Esophagus squamous epithelium (tissue), 5 donors: ENCODE data around the gene ADK. TPM values are rescaled to one million over a fixed set of nuclear protein-coding genes. Genes with fewer than 3 reads are reported as not detected.

Source experiments
- DNase-seq: peaks from one replicate; lab custom pipeline; 2025; lab: John Stamatoyannopoulos, UW
- H3K27ac ChIP-seq, 4 donors: fragments of 200-600 bp; sonication (generic); one replicate each; pipeline ENCODE4 v1.5.1; 2016 to 2019; ENCODE audit warnings: mild to moderate bottlenecking in 1 of 4
- H3K27me3 ChIP-seq, 4 donors: fragments of 200-600 bp; sonication (generic); 1 replicate in 3 of 4; 2 replicates in 1 of 4; pipeline versions ENCODE4 v1.5.1 to v1.6.0; 2017 to 2021; ENCODE audit warnings: antibody characterized with exemption in 1 of 4
- H3K36me3 ChIP-seq, 3 donors: fragments of 200-600 bp; sonication (generic); one replicate each; pipeline ENCODE4 v1.5.1; 2016 to 2019
- H3K4me1 ChIP-seq, 3 donors: fragments of 200-600 bp; sonication (generic); one replicate each; pipeline ENCODE4 v1.5.1; 2017 to 2019
- H3K4me3 ChIP-seq, 4 donors: fragments of 200-600 bp; sonication (generic); 1 replicate in 3 of 4; 2 replicates in 1 of 4; pipeline ENCODE4 v1.5.1; 2016 to 2019; ENCODE audit warnings: mild to moderate bottlenecking in 2 of 4, moderate library complexity in 1 of 4
- H3K9me3 ChIP-seq, 3 donors: fragments of 200-600 bp; sonication (generic); one replicate each; pipeline ENCODE4 v1.5.1; 2016 to 2019
- POLR2A ChIP-seq, 4 donors: fragments of 450-650 bp; IDR thresholded peaks; one replicate each; pipeline ENCODE4 v1.6.1; 2017; ENCODE audit warnings: antibody characterized with exemption in 4 of 4, mild to moderate bottlenecking in 4 of 4, moderate library complexity in 3 of 4
- WGBS, 2 donors: methylation state at CpG; one replicate each; pipeline ENCODE4 v1.1.5; 2018; 5-methylcytosine and 5-hydroxymethylcytosine counted together
- intact Hi-C: fragments of 100-400 bp; cut with DNase I; formaldehyde crosslinking; loops from one replicate; pipeline ENCODE4 v1.15.0; 2022
- total RNA-seq, 4 donors: library from RNA; depleted of rRNA; stranded (reverse); fragments of >200 nt; gene quantifications; one replicate each; pipeline ENCODE4 v1.1.0, GENCODE V29; 2016
- TF ChIP-seq, protein P1 (sequence below), 6 experiments: fragments of 450-650 bp in 4 of 6; fragments of 200-600 bp in 2 of 6; sonication (generic) in 2 of 6; IDR thresholded peaks; one replicate each; pipeline ENCODE4 v1.5.1; 2016 to 2019; ENCODE audit warnings: antibody characterized with exemption in 6 of 6, mild to moderate bottlenecking in 4 of 6, moderate library complexity in 4 of 6
- donor health status: DM: yes; HTN: yes; CAD: no.

The ADK gene
- total RNA-seq, 4 donors from 2014 or later = 43.3 to 78.4 (median 68.4) TPM

DNA sequence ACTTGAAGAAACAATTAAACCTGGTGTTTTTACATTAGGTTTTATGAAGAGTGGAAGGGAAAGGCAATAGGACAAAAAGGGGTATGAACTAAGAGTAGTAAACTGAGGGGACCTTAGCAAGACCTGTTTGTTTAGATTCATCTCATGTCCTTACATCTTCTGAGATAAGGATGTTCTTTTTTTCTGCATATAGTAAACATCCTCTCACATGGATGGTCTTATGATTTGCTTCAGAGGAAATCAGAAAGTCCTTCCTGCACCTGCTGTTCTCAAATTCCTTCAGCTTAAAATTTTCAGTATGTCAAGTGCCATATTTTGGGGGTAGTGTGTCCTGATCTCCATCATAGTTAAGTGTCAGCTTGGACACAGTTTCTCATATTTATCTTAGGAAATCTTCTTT, 232.6 kb downstream of the ADK start:
- Histone ChIP-seq H3K27me3 (no peaks in the 10 kb centered on the region), H3K4me1 (peaks cover 0 to 6% (median 0%) of the 10 kb centered on the region in 3 donors), H3K27ac (no peak overlapping the region), H3K36me3 (peaks cover 0 to 5% (median 0%) of the 10 kb centered on the region in 3 donors), H3K4me3 (no peak overlapping the region), H3K9me3 (no peaks in the 10 kb centered on the region)
- no peak for DNase-seq
- intact Hi-C loops = no loop called here
- TF ChIP-seq POLR2A (IDR thresholded peaks at IDR 0.05) = no peak
- TF ChIP-seq, protein P1, sequence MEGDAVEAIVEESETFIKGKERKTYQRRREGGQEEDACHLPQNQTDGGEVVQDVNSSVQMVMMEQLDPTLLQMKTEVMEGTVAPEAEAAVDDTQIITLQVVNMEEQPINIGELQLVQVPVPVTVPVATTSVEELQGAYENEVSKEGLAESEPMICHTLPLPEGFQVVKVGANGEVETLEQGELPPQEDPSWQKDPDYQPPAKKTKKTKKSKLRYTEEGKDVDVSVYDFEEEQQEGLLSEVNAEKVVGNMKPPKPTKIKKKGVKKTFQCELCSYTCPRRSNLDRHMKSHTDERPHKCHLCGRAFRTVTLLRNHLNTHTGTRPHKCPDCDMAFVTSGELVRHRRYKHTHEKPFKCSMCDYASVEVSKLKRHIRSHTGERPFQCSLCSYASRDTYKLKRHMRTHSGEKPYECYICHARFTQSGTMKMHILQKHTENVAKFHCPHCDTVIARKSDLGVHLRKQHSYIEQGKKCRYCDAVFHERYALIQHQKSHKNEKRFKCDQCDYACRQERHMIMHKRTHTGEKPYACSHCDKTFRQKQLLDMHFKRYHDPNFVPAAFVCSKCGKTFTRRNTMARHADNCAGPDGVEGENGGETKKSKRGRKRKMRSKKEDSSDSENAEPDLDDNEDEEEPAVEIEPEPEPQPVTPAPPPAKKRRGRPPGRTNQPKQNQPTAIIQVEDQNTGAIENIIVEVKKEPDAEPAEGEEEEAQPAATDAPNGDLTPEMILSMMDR (IDR thresholded peaks at IDR 0.05) = no peak

DNA sequence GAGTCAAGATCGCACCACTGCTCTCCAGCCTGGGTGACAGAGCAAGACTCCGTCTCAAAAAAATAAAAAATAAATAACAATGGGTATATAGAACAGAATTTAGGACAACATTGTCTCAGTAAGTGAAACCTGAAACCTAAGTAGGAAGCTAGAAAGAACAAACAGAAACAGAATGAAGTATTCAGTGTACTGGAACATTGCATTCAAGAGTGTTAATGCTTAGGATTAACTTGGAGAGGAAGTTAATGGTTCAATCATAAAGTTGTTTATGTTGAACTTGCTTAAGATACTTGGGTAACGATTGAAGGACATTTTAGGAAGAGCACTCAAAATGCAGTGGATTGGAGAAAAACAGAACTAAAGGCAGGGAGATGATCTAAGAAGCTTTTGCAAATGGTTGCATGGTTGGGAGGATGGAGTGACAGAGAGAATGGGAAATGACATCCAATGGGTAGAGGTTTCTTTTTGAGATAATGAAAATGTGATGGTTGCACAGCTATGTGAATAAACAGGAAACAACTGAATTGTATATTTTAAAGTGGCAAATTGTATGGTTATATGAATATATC, 233.7 kb downstream of the ADK start:
- Histone ChIP-seq H3K27ac (peak overlapping the region in 2 of 4 donors; percentile 5 to 42), H3K4me3 (no peak overlapping the region), H3K4me1 (peaks cover 0 to 6% (median 0%) of the 10 kb centered on the region in 3 donors), H3K27me3 (no peaks in the 10 kb centered on the region), H3K9me3 (no peaks in the 10 kb centered on the region), H3K36me3 (peaks cover 0 to 5% (median 0%) of the 10 kb centered on the region in 3 donors)
- TF ChIP-seq, protein P1 (IDR thresholded peaks at IDR 0.05) = no peak
- TF ChIP-seq POLR2A (IDR thresholded peaks at IDR 0.05) = no peak
- DNase-seq = no peak
- intact Hi-C loops = no loop called here
- WGBS, 2 donors = 69 to 71% methylated on average over 3 of the region's 3 CpGs

DNA sequence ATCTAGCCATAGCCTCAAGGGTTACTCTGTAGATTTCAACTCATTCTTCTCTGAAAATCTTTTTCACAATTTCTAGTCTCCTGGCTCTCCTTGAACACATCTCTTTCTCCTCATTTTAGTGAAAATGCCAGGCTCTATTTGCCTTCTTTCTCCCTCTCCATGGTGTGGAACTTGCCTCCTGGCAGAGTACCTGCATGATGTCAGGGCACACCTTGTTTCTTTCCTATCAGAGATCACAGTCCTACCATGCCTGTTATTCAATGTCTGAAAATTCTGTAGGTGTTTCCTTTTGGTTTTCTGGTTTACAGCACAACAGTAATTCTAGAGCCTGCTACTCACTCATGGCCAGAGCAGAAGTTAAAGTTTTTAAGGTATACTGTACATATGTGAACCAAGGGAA, 237.8 kb downstream of the ADK start:
- H3K27ac ChIP-seq = no peak overlapping the region
- TF ChIP-seq, protein P1 (IDR thresholded peaks at IDR 0.05) = no peak
- no peak for TF ChIP-seq POLR2A (IDR thresholded peaks at IDR 0.05)
- no peak for DNase-seq
- intact Hi-C loops = no loop called here
- peaks cover 0 to 10% (median 0%) of the 10 kb centered on the region in 3 donors for H3K36me3 ChIP-seq
- H3K4me3 ChIP-seq = no peak overlapping the region
- peaks cover 0 to 6% (median 0%) of the 10 kb centered on the region in 3 donors for H3K4me1 ChIP-seq
- no peaks in the 10 kb centered on the region for H3K9me3 ChIP-seq
- H3K27me3 ChIP-seq = no peaks in the 10 kb centered on the region

DNA sequence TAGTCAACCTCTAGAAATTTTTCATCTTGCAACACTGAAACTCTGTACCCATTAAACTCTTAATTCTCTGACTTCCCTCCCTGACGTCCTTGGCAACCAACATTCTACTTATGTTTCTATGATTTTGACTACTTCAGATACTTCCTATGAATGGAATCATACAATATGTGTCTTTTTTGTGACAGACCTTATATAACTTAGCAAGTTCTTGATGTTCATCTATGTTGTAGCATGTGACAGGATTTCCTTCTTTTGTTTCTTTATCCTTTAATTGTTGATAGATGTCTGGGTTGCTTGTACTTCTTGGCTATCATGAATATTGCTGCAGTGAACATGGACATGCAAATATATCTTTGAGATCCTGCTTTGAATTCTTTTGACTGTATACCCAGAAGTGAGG, 240.8 kb downstream of the ADK start:
- DNase-seq = no peak
- WGBS, 2 donors = 59 to 78% methylated on average over 1 of the region's 1 CpG
- no peaks in the 10 kb centered on the region for H3K27me3 ChIP-seq
- no peak overlapping the region for H3K27ac ChIP-seq
- no peaks in the 10 kb centered on the region for H3K4me1 ChIP-seq
- H3K36me3 ChIP-seq = peaks cover 0 to 35% (median 0%) of the 10 kb centered on the region in 3 donors
- intact Hi-C loops = no loop called here
- no peaks in the 10 kb centered on the region for H3K9me3 ChIP-seq
- no peak overlapping the region for H3K4me3 ChIP-seq
- no peak for TF ChIP-seq POLR2A (IDR thresholded peaks at IDR 0.05)
- TF ChIP-seq, protein P1 (IDR thresholded peaks at IDR 0.05) = no peak

DNA sequence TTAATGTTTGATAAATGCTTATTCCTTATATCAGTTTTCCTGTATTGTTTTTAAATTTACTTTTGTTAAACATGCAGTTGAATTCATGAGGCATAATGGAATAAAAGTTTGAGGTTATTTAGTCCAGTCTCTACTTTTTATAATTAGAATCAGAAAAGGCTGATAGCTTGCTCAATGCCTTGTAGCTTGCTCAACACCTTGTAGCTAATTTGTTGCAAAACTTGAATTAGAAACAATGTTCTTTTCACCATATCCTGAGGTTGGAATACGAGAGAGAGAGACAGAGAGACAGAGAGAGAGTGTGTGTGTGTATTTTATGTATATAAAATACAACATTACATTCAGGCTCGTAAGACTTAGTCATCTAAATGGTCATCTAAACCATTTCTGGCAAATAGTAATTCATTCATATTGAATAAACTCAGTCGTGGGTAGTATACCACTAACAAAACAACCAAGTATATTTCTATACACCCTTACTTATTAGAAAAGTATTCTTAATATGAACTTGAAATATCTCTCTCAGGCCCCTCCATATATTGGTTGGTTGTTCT, 243.5 kb downstream of the ADK start:
- Histone ChIP-seq H3K4me1 (no peaks in the 10 kb centered on the region), H3K4me3 (no peak overlapping the region), H3K27ac (no peak overlapping the region), H3K27me3 (no peaks in the 10 kb centered on the region), H3K36me3 (peaks cover 0 to 48% (median 0%) of the 10 kb centered on the region in 3 donors), H3K9me3 (no peaks in the 10 kb centered on the region)
- DNase-seq = no peak
- TF ChIP-seq, protein P1 (IDR thresholded peaks at IDR 0.05) = no peak
- TF ChIP-seq POLR2A (IDR thresholded peaks at IDR 0.05) = no peak
- intact Hi-C loops = no loop called here
- WGBS, 2 donors = 77 to 79% methylated on average over 3 of the region's 3 CpGs
